ENCODE measurements around the gene ATP8B1.

Gene ATP8B1

GRCh38 chr18:57789759-57790158 lies 13.4 kb downstream of the ATP8B1 start:
- in situ Hi-C loops (cut with HindIII; ENCODE audit: low sequenced_read_pairs) = no loop called here

GRCh38 chr18:57789090-57789489 lies 14.0 kb downstream of the ATP8B1 start:
- no peak overlapping the region for H3K4me3 ChIP-seq (ENCODE audit: low read depth, low read length)
- DNase-seq (ENCODE audit: low read depth) = peak; percentile 67
- TF ChIP-seq CTCF (IDR thresholded peaks at IDR 0.05; ENCODE audit: low read depth, low read length, missing control alignments) = no peak

More at GRCh38 chr18:57789759-57790158, 13.4 kb downstream of the ATP8B1 start:
- DNase-seq (ENCODE audit: low read depth) = no peak
- H3K4me3 ChIP-seq (ENCODE audit: low read depth, low read length) = no peak overlapping the region
- TF ChIP-seq CTCF (IDR thresholded peaks at IDR 0.05; ENCODE audit: low read depth, low read length, missing control alignments) = no peak

GRCh38 chr18:57787068-57787685 lies 15.9 kb downstream of the ATP8B1 start:
- no peak for DNase-seq (ENCODE audit: low read depth)
- in situ Hi-C loops (cut with HindIII; ENCODE audit: low sequenced_read_pairs) = no loop called here
- H3K4me3 ChIP-seq (ENCODE audit: low read depth, low read length) = no peak overlapping the region
- no peak for TF ChIP-seq CTCF (IDR thresholded peaks at IDR 0.05; ENCODE audit: low read depth, low read length, missing control alignments)

More at GRCh38 chr18:57789090-57789489, 14.0 kb downstream of the ATP8B1 start:
- in situ Hi-C loops (cut with HindIII; ENCODE audit: low sequenced_read_pairs) = no loop called here

GRCh38 chr18:57785751-57786437 lies 17.2 kb downstream of the ATP8B1 start:
- no peak for DNase-seq (ENCODE audit: low read depth)
- no peak for TF ChIP-seq CTCF (IDR thresholded peaks at IDR 0.05; ENCODE audit: low read depth, low read length, missing control alignments)
- in situ Hi-C loops (cut with HindIII; ENCODE audit: low sequenced_read_pairs) = no loop called here
- H3K4me3 ChIP-seq (ENCODE audit: low read depth, low read length) = no peak overlapping the region

- H3K4me3 ChIP-seq (ENCODE audit: low read depth, low read length) = no peak overlapping the region
- in situ Hi-C loops (cut with HindIII; ENCODE audit: low sequenced_read_pairs) = no loop called here
- no peak for TF ChIP-seq CTCF (IDR thresholded peaks at IDR 0.05; ENCODE audit: low read depth, low read length, missing control alignments)
- DNase-seq (ENCODE audit: low read depth) = no peak
These were observed 18.4 kb downstream of the ATP8B1 start for GRCh38 chr18:57784801-57785114.

- peak; percentile 42 for DNase-seq (ENCODE audit: low read depth)
- no peak overlapping the region for H3K4me3 ChIP-seq (ENCODE audit: low read depth, low read length)
- no peak for TF ChIP-seq CTCF (IDR thresholded peaks at IDR 0.05; ENCODE audit: low read depth, low read length, missing control alignments)
- in situ Hi-C loops (cut with HindIII; ENCODE audit: low sequenced_read_pairs) = no loop called here
These were observed 18.9 kb downstream of the ATP8B1 start for GRCh38 chr18:57784034-57784800.
